HG02610 (cell line): ENCODE results near the gene ARHGEF7.
"Not testable (repeated sequence)": the region's sequence is repeated elsewhere in the genome, so short reads cannot be mapped to it uniquely, and the experiment has no call there.

ENCODE experiments used
- ATAC-seq: cut with Tn5 transposase; IDR thresholded peaks from one replicate; pipeline ENCODE4 v1.9.1; 2021; ENCODE audit warnings: mild to moderate bottlenecking, moderate library complexity; ENCODE audit not compliant: unreplicated experiment

Gene ARHGEF7

DNA sequence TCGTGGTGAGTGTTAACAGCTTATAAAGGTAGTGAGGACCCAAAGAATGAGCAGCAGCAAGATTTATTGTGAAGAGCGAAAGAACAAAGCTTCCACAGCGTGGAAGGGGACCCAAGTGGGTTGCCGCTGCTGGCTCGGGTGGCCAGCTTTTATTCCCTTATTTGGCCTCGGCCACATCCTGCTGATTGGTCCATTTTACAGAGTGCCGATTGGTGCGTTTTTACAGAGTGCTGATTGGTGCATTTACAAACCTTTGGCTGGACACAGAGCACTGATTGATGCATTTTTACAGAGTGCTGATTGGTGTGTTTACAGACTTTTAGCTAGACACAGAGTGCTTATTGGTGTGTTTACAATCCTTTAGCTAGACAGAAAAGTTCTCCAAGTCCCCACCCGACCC lies 74.4 kb downstream of the ARHGEF7 start:
- not testable (repeated sequence) for ATAC-seq

DNA sequence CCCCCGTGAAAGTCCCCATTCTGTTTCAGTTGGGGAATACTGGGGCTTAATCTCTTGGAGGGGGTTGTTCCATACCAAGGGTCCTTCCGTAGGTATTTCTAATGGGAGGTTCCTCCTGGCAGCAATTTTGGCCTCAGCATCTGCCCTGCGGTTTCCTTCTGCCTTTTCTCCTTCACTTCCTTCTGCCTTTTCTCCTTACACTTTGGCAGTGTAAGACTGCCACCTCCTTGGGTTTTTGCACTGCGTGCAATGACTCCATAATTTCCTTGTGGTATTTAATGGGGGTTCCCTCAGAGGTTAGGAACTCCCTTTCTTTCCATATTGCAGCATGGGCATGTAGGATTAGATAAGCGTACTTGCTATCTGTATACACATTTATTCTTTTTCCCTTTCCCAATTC lies 78.1 kb downstream of the ARHGEF7 start:
- ATAC-seq: not testable (repeated sequence)

DNA sequence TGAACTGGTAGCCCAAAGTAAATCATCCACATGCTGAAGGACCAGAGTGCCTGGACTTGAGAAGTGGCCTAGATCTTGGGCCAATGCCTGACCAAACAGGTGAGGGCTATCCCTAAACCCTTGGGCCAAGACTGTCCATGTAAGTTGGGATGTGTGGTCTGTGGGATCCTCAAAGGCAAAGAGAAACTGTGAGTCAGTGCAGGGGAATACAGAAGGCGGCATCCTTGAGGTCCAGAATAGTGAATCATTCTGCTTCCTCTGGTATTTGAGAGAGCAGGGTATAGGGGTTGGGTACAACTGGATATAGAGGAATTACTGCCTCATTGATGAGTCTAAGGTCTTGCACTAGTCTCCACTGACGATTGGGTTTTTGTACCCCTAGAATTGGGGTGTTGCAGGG lies 79.5 kb downstream of the ARHGEF7 start:
- not testable (repeated sequence) for ATAC-seq

DNA sequence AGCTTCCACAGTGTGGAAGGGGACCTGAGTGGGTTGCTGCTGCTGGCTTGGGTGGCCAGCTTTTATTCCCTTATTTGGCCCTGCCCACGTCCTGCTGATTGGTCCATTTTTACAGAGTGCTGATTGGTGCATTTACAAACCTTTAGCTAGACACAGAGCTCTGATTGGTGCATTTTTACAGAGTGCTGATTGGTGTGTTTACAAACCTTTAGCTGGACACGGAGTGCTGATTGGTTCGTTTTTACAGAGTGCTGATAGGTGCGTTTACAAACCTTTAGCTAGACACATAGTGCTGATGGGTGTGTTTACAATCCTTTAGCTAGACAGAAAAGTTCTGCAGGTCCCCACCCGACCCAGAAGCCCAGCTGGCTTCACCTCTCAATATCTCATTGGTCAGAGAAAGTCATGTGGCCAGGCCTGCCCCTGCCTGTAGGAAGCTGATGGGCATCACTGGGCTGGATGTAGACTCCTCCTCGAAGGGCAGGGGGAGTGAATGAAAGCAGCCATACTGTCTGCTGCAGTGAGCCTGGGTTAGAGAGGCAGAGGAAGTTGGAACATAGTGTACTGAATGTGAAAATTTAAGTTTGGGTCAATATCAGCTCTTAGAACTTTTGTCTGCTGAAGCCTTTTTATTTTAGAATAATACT lies 83.7 kb downstream of the ARHGEF7 start:
- ATAC-seq: not testable (repeated sequence)

DNA sequence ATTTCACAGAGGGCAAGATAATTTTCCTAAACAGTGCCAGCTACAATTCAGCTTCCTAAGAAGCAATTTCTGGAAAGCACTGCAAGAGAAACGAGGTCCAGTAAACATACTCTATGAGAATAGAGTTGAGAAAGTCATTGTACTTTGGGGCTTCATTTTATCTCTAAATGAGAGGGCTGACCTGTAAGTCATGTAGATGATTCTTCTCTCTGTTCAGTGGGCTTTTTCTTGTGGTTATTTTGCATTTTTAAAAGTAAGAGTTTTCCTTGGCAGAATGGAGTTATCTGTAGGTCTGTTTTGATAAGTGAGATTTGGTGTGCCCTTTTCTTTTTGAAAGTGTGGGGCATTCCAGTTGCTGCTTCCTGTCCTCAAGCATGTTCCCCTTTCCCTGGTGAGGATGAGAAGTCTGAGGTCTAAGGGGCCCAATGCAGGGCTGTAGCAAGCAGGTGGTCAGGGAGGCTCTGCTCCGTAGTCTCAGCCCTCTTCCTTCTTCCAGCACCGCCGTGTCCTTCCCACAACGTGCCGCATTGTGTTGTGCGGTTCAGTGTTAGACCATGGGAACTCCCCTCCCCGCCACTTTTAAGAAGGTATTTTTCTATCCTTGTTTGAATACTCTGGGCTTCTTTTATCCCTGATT lies 86.3 kb downstream of the ARHGEF7 start:
- ATAC-seq: peak; percentile 54

DNA sequence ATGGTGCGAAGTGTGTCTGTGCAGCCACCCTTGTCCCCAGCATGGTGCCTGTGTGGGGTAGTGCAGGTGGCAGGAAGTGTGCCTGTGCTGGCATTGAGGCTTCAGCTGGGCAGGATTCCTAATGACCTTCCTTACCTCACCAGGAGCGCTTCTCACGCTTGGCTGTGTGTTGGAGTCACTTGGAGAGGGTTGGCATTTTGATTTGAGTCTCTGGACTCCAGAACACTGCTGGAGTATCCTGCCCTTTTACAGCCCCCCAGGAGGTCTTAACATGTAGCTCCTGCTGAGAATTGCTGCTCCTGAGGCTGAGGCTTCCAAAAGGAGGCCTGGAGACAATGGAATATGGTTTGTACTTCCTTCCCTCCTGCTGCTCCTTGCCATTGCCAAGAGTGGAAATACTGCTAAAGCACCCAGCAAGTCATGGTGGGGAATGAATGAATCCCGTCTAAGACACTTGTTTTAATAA lies 87.1 kb downstream of the ARHGEF7 start:
- ATAC-seq: no peak

DNA sequence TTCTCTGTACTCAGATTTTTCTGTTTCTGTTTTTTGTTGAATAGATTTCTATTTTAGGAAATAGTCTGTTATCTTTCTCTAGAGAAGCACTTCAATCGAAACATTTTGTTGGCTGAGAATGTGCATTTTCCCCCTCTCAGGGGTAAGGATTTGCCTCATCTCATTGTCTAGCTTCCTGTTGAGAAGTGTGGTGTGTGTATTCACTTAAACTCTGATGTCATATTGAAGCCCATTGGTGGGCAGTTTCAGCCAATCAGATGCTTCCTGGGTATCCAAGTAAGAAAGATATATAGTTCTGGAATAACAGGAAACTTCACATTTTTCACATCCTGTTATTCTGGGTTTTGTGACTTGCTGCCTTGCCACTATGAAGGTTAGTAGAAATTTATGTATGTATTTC lies 87.6 kb downstream of the ARHGEF7 start:
- peak; percentile 76 for ATAC-seq

DNA sequence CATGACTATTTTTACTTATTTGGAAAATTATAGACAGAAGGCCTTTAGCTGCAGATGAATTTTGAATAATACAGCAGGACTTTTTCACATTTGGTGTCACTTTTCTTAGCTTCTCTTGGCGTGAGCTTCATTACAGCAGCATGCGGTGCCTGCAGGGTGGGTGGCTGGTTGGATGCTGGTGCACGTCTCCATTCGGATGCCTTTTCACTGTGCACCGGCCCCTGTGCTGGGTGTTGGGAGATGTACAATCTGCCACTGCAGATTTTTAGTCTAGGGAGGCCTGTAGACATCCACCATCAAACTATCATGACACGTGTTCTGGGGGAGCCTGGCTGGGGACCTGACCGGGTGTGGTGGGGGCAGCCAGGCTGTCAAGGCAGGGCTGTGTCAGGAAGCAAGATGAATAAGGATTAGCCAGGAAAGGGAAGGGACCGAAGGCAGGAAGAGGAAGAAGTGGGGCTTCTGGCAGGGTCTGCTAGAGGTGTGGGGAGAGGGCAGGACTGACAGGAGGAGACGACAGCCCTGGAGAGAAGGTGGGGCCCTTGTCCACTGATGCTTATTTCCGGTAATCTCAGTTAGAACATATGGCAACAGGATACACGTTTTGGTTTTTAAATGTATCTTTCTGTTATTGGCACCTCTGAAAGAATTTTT lies 88.8 kb downstream of the ARHGEF7 start:
- no peak for ATAC-seq

DNA sequence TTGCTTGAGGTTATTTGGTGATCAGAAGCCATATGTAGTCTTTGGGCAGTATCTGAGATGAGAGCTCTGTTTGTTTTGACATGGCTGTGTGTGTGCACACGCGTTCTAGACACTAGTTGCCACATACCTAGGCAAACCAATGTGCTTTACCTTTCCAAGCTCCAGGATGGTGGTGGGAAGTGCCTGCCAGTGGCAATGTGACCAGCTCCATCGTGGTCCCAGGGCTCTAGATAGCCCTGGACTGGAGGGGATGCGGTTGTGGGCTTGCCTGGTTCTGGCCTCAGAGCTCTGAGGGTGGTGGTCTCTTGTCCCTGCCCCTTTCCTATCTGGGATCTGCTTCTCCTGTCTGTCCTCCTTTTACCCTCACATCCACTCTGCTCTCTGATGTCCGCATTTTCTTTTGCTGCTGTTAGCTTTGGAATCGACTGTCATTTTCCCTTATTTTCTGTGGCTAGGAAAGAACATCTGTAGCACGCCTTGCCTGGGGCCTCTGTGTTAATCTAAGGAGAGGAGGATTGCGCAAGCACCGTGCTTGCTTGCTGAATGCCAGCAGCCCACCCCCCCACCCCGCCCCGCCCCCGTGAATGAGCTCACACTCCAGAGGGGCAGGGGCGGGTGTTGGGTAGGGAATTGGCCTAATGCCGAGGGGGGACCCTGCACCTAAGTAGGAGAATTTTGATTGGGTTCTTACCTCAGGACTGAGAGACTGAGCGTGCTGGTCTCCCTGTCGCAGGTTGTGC lies 89.5 kb downstream of the ARHGEF7 start:
- no peak for ATAC-seq

DNA sequence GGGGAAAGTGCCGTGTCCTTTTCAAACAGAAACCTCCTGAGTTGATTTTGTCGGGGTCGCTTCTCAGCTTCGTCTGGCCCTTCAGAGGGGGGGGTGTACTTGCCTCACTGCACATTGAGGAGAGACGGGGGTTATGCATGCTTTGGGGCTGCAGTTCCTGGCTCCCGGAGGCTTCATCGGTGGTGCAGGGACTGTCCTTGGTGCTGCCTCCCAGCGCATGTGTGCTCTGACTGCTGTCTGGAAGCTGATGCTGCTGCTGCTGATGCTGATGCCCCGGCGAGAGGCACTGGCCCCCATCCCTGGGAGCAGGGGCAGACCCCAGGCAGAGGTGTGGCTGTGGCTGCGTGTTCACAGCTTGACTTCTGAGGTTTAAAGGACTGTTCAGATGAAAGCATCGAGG lies 91.0 kb downstream of the ARHGEF7 start:
- no peak for ATAC-seq

DNA sequence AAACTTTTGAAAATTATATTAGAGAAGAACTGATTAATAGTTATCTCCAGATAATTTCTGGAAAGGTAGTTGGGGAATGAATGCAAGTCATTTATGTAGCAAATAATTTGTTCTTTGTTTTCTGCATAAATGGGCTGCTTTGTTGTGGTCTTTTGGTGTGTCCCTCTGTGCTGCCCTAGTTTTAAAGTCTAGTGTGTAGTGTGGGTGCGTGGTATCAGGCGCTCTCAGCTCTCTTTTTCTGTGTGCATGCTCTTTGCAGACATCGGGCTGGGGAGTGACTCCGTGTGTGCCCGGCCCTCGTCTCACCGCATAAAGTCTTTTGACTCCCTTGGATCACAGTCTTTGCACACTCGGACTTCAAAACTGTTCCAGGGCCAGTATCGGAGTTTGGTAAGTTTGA lies 94.5 kb downstream of the ARHGEF7 start:
- no peak for ATAC-seq

DNA sequence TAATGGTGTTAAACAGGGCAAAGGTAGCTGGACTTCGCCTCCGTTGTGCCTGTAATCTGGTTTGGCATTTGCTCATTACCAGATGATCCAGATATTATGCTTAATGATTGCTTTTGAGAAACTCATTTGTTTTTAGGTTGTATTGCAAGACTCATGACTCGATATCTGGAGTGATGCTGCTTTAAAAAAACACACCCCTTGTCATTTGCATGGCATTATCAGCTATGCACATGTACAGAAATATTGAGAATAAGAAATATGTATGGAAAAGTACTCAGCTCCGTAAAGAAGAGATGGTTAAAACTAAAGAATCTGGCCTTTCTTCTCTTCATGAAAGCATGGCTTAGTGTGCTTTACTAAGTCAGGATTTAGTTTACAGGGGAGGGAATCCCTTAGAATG lies 95.0 kb downstream of the ARHGEF7 start:
- ATAC-seq: no peak

DNA sequence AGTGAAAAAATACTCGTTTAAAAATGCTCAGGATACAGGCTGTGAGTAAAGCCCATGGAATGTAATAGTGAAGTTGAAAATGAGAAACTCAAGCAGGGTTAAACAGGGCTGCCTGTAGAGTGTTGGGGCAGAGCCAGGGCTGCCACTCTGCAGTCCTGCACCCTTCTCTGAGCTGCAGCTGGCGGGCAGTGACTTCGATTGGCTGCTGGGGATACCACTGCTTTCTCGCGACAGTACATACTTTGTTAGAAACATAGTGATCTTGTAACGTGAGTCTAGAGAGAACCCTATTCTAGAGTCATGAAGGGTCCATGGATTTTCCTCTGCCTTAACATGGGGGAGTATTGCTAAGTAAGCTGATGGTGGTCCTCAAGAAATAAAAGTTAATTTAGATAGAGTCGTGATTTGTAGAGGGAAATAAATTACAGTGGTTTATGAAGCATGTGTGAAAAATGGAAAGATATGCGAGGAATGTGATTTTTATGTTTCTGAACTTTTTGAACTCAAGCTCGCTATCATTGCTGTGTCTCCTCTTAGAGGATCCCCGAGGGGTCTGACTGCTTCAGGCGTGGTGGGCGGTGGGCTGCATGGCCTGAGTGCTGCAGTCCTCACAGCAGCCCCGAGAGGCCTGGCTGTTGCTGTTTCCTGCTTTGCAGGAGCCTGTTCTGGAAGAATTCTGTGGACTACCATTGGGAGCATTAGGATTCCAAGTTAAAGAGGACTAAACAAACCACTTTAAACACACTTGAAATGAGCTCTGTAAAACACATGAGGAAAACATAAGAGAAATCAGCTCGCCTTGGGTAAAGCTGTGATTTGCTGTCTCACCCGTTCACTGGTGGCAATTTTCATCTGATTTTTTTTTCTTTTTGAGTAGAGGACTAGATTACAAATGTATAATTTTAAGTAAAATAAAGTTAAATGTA lies 95.7 kb downstream of the ARHGEF7 start:
- ATAC-seq: no peak

DNA sequence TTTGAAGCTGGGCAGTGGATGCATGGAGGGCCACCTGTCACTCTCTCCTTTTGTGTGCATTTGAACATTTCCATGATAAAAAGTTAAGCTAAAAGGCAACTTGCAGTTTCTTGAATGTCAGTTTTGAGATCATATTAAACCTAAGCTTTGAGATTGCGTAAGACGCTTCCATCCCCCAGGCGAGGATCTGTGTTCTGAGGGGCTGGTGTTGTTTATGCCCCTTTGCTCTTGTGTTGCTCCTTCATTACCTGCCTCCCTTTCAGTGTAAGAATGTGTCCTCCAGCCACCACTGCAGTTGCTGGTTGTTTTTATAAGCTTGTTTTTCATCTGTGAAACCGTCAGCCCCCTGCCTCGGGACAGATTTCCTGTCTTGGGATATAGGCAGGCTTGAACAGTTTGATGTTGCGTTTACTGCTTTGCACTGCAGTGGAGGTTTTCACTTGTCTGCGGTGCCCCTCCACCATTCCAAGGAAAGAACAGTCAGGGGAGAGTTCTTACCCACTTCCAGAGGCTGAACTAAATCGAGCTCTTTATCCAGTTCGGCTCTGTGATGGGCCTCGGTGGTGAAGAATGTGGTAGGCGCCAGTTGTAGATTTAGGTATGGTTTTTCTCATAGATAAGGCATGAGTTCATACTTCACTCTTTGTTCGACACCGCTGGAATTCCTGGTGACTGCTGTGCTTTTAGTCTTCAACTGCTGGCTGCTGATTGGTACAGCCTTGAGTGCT lies 96.8 kb downstream of the ARHGEF7 start:
- no peak for ATAC-seq

DNA sequence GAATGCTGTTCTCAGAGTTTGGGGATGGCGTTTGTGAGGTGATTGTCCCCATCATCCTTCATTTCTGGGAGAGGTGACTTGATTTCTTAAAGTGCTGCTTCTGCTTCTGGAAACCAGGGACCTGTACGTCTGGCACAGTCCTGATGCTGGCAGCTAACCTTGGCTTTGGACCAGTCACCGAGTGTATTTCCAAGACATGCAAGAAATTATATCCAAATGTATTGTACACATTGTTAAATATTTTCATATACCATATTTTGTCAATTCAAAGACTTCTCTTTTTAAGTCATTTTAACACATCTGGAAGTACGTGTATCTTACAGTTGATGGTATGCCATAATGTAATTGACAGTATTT lies 97.4 kb downstream of the ARHGEF7 start:
- ATAC-seq: no peak

DNA sequence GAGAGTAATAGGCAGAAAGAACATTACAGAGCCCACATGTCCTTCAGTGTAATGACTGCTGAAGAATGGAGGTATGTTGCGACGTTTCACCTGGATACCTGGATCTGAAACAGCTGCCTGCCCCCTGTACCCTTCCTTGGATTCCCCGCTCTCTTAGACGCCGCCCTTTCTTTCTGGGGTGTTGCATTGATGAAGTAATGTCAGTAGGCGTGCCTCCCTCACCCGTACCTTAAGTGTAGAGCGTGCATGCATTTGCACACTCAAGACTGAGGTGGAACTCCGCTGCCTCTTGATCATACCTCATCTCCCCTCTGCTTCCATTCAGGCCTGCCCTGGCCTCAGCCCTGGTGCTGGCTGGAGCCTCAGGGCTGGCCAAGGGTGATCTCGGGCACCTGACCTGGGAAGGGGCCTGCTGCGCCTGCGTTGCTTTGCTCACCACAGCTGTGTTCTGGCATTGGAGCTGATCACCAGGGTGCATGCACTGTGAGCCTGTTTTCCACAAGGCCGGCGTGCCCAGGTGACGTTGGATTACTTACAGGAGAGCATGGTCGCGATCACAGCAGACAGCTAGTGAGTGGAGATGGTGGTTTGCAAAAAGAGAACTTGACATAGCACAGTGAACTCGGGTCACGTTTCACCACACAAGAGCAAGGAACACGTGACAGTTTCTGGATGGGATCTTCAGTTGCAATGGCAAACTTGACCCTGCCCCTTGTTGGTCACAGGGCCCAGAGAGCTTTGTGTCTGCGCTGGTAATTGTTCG lies 99.0 kb downstream of the ARHGEF7 start:
- no peak for ATAC-seq

DNA sequence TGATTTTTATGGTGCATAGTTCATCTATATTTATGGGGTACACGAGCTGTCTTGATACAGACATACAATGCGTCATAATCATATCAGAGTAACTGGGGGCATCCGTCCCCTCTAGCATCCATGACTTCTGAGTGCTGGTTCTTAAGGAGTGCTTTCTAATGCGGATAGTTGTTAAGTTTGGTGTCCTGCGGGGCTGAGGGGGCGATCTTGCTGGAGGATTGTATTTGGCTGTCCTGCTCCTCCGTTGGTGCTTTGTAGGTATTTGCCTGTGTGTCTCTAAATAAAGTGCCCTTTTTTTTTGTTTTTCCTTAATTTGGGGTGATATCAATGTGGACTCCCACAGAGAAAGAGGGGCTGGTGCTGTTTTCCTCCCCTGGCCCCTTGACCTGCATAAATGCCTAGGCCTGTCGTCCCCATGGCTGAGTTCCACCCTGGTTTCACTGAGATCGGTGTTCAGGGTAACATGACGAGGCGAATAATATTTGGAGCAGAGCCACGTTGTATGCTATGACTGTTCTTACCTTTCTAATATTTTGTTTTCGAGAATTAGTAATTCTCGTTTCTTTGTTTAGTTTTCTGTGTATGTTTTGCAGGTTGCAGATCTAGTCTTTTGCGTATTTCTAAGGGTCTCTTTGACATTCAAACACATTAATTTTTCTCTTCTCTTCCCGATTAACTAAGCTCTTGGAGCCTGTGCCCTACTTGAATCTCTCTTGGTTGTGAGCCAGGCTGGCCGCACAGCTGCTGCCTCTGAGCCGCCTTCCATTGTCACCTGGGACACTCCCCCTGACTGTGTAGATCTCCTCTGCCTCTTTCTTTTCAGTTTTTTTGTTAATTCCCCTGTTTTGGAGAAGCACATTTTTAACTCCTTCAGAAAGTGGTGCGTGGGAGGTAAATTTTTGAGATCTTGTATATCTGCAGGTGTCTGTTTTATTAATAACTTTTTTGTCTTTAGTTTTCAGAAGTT lies 100.3 kb downstream of the ARHGEF7 start:
- no peak for ATAC-seq
